H7 (cell line): ENCODE results near the gene ALDH1A2. TPM values are rescaled to one million over a fixed set of nuclear protein-coding genes. Genes with fewer than 3 reads are reported as not detected.
"Not testable (repeated sequence)": the region's sequence is repeated elsewhere in the genome, so short reads cannot be mapped to it uniquely, and the experiment has no call there.

Experiments used
- DNase-seq: peaks from one replicate; pipeline ENCODE4 v3.0.0; 2012
- H3K27me3 ChIP-seq: 2 replicates; pipeline ENCODE4 v1.6.0; 2011; ENCODE audit warnings: mild to moderate bottlenecking, low read length; ENCODE audit not compliant: control insufficient read depth, insufficient read depth
- H3K36me3 ChIP-seq: replicated peaks from 2 replicates; pipeline ENCODE4 v1.5.1; 2011; ENCODE audit warnings: low read length; ENCODE audit not compliant: control insufficient read depth, insufficient read depth
- H3K4me3 ChIP-seq: 2 replicates; pipeline ENCODE4 v1.5.1; 2011; ENCODE audit warnings: low read depth, mild to moderate bottlenecking, control low read depth, low read length, moderate library complexity; ENCODE audit not compliant: insufficient read depth
- total RNA-seq: library from RNA; depleted of rRNA; stranded (reverse); fragments of >200 nt; shearing (Covaris generic); gene quantifications from 2 replicates; pipeline ENCODE4 v1.2.3, GENCODE V29; 2014

ALDH1A2 gene
- total RNA-seq, 1 experiment from 2014 or later = 0.10 TPM

DNA sequence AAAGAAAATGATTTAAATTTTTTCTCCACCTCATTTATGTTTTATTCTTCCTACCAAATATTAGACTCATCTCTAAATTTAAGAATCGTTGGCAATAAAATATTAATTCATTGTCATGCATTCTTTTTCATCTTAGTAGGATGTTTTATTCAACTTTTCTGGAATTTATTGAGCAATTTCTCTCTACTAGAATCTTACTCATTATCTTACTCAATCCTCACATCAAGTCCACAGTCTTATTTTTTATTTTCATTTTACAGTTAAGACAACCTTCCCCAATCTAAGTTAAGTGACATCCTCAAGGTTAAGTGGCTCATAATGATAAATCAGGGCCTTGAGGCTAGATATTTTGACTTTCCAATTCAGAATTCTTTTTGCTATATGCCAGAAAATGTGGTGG is 15.9 kb upstream of the ALDH1A2 start:
- no peak for DNase-seq
- Histone ChIP-seq H3K27me3 (no peaks in the 10 kb centered on the region), H3K36me3 (no peaks in the 10 kb centered on the region), H3K4me3 (no peak overlapping the region)

- H3K4me3 ChIP-seq, DNase-seq, H3K27me3 ChIP-seq, H3K36me3 ChIP-seq: not testable (repeated sequence)
These were observed 15.4 kb upstream of the ALDH1A2 start for GRCh38 chr15:58080959-58081358.

- no peak for DNase-seq
- H3K4me3 ChIP-seq = no peak overlapping the region
- no peaks in the 10 kb centered on the region for H3K36me3 ChIP-seq
- no peaks in the 10 kb centered on the region for H3K27me3 ChIP-seq
These were observed 14.9 kb upstream of the ALDH1A2 start for GRCh38 chr15:58080398-58080797.

- Histone ChIP-seq H3K4me3 (no peak overlapping the region), H3K36me3 (no peaks in the 10 kb centered on the region), H3K27me3 (no peaks in the 10 kb centered on the region)
- DNase-seq = no peak
These were observed 13.1 kb upstream of the ALDH1A2 start for GRCh38 chr15:58078591-58078990.

DNA sequence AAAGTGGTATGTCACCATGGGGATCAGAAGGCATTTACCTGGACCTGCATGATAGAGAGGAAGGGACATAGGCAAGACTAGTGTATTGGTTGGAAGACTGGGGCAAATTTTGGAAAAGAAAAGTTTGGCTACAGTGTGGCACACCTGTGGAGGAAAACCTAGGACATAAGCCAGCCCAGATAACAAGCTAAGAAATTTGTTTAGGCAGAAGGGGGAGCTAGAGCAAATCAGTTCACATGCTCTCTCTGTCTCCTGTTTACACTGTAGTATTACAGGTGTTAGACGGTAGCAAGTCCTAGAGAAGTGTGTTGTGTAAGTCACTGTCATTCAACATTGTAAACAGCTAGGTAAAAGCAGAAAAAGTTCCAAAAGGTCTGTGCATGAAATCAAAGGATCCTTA is 11.9 kb upstream of the ALDH1A2 start:
- Histone ChIP-seq H3K27me3 (no peaks in the 10 kb centered on the region), H3K36me3 (no peaks in the 10 kb centered on the region), H3K4me3 (no peak overlapping the region)
- no peak for DNase-seq

- DNase-seq = no peak
- H3K36me3 ChIP-seq = no peaks in the 10 kb centered on the region
These were observed 8.9 kb upstream of the ALDH1A2 start for GRCh38 chr15:58074452-58074851.

GRCh38 chr15:58070801-58071418 is 5.4 kb upstream of the ALDH1A2 start:
- DNase-seq = peak; percentile 35
- Histone ChIP-seq H3K4me3 (no peak overlapping the region), H3K27me3 (peaks cover 17% of the 10 kb centered on the region), H3K36me3 (no peaks in the 10 kb centered on the region)

More at GRCh38 chr15:58074452-58074851, 8.9 kb upstream of the ALDH1A2 start:
- Histone ChIP-seq H3K4me3 (no peak overlapping the region), H3K27me3 (no peaks in the 10 kb centered on the region; the same call in 1 of the 2 replicates)

DNA sequence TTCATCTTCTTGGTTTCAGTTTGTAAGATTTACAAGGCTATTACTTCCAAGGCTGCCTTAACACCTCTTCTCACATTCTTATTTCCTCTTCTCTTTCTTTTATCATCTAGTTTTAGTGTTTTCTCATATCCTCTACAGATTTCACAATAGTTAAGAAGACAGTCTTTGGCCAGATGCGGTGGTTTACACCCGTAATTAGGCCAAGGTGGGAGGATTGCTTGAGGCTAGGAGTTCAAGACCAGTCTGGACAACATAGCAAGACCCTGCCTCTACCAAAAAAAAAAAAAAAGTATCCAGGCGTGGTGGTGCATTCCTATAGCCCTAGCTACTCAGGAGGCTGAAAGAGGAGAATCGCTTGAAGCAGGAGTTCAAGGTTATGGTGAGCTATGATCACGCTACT is 3.5 kb upstream of the ALDH1A2 start:
- Histone ChIP-seq H3K4me3 (no peak overlapping the region), H3K27me3 (peaks cover 36% of the 10 kb centered on the region), H3K36me3 (no peaks in the 10 kb centered on the region)
- no peak for DNase-seq

- peaks cover 62% of the 10 kb centered on the region for H3K27me3 ChIP-seq
- no peaks in the 10 kb centered on the region for H3K36me3 ChIP-seq
- peak; percentile 84 for DNase-seq
- peak overlapping the region; percentile 51 for H3K4me3 ChIP-seq
These were observed 744 bp upstream of the ALDH1A2 start for GRCh38 chr15:58066042-58066867.

DNA sequence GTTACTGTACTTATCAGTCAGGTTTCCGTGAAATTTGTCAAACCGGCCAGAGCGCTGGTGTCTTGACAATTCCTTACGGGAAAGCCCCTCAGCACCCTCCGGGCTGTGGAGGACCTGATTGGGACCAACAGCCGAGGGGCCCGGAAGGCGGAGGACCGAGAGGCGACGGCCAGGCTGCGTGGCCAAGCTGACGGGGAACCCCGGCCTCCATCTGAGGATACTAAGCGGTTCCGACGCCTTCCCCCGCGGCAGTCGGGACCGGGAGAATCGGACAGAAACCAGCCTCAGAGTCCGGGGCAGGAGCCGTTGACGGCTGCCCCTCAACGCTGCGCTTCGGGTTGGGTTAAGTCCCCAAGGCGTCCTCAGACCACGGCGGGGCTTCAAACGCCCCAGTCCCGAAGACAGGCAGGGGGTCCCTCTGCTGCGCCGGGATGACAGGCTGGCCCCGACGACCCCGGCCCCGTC is 499 bp downstream of the ALDH1A2 start:
- H3K27me3 ChIP-seq = peaks cover 69% of the 10 kb centered on the region
- H3K4me3 ChIP-seq = peak overlapping the region; percentile 51; the same call in 1 of the 2 replicates
- H3K36me3 ChIP-seq = no peaks in the 10 kb centered on the region
- peak; percentile 56 for DNase-seq

GRCh38 chr15:58064082-58064979 is 1.2 kb downstream of the ALDH1A2 start:
- Histone ChIP-seq H3K36me3 (no peaks in the 10 kb centered on the region), H3K27me3 (peaks cover 72% of the 10 kb centered on the region), H3K4me3 (no peak overlapping the region)
- DNase-seq = no peak

DNA sequence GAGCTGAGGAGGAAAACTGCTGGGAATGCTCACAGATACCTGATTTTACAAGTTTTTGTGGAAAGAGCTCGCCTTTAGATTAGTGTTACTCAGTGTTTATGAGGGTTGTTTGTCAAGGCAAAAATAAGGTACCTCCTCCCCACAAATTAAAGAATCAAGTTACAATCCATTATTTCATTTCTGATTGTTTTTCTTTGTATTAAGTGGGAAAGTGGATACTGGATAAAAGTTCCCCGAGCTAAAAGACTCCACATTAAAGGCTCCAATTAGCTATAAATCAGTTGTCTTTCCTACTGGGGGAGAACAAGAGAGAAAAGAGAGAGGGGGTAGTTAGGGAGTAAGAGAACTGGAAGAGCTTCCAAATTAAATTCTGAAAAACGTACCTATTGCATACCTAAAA is 1.9 kb downstream of the ALDH1A2 start:
- no peak overlapping the region for H3K4me3 ChIP-seq
- peaks cover 77% of the 10 kb centered on the region for H3K27me3 ChIP-seq
- no peak for DNase-seq
- H3K36me3 ChIP-seq = no peaks in the 10 kb centered on the region

- no peak for DNase-seq
- Histone ChIP-seq H3K4me3 (no peak overlapping the region), H3K27me3 (peaks cover 81% of the 10 kb centered on the region), H3K36me3 (no peaks in the 10 kb centered on the region)
These were observed 2.5 kb downstream of the ALDH1A2 start for GRCh38 chr15:58062983-58063382.

GRCh38 chr15:58062175-58062574 is 3.3 kb downstream of the ALDH1A2 start:
- H3K27me3 ChIP-seq = peaks cover 76% of the 10 kb centered on the region
- no peak for DNase-seq
- H3K36me3 ChIP-seq = no peaks in the 10 kb centered on the region
- no peak overlapping the region for H3K4me3 ChIP-seq
